MM.1S (cell line): ENCODE results near the gene COL24A1.
"Not testable (repeated sequence)": the region's sequence is repeated elsewhere in the genome, so short reads cannot be mapped to it uniquely, and the experiment has no call there.

ENCODE experiments used
- DNase-seq: peaks from one replicate; pipeline ENCODE4 v3.0.0-alpha.2; 2015
- H2AFZ ChIP-seq: fragments of 300-600 bp; sonication (generic); 2 replicates; pipeline ENCODE4 v1.6.0; 2016; ENCODE audit warnings: antibody characterized with exemption, low read length
- H3F3A ChIP-seq: fragments of 300-600 bp; sonication (generic); 2 replicates; pipeline ENCODE4 v1.6.1; 2016; ENCODE audit warnings: mild to moderate bottlenecking, antibody characterized with exemption, low read length, moderate library complexity, mixed read lengths; ENCODE audit not compliant: insufficient read depth
- H3K27ac ChIP-seq: fragments of 300-600 bp; sonication (generic); 2 replicates; pipeline ENCODE4 v1.5.1; 2016; ENCODE audit warnings: mild to moderate bottlenecking, low read length
- H3K27me3 ChIP-seq: fragments of 300-600 bp; sonication (generic); replicated peaks from 2 replicates; pipeline ENCODE4 v1.6.0; 2016; ENCODE audit warnings: low read length; ENCODE audit not compliant: insufficient read depth
- H3K36me3 ChIP-seq: fragments of 300-600 bp; sonication (generic); replicated peaks from 2 replicates; pipeline ENCODE4 v1.6.1; 2016; ENCODE audit warnings: mild to moderate bottlenecking, low read length, mixed read lengths; ENCODE audit not compliant: insufficient read depth
- H3K4me1 ChIP-seq: fragments of 300-600 bp; sonication (generic); 2 replicates; pipeline ENCODE4 v1.6.1; 2016; ENCODE audit warnings: low read length, mixed read lengths
- H3K4me2 ChIP-seq: fragments of 300-600 bp; sonication (generic); 2 replicates; pipeline ENCODE4 v1.6.0; 2016; ENCODE audit warnings: low read depth, low read length
- H3K4me3 ChIP-seq: fragments of 300-600 bp; sonication (generic); 2 replicates; pipeline ENCODE4 v1.5.1; 2016; ENCODE audit warnings: low read length, mixed read lengths
- H3K79me2 ChIP-seq: fragments of 300-600 bp; sonication (generic); 2 replicates; pipeline ENCODE4 v1.6.1; 2016; ENCODE audit warnings: mixed run types, low read length, mixed read lengths
- H3K9ac ChIP-seq: fragments of 300-600 bp; sonication (generic); 2 replicates; pipeline ENCODE4 v1.6.1; 2016; ENCODE audit warnings: low read length, mixed read lengths
- H3K9me2 ChIP-seq: fragments of 300-600 bp; sonication (generic); replicated peaks from 2 replicates; pipeline ENCODE4 v1.6.1; 2016; ENCODE audit warnings: mild to moderate bottlenecking, low read length, mixed read lengths; ENCODE audit not compliant: insufficient read depth
- H3K9me3 ChIP-seq: fragments of 300-600 bp; sonication (generic); replicated peaks from 2 replicates; pipeline ENCODE4 v1.6.1; 2016; ENCODE audit warnings: mild to moderate bottlenecking, low read length, mixed read lengths; ENCODE audit not compliant: insufficient read depth
- H4K20me1 ChIP-seq: fragments of 300-600 bp; sonication (generic); 2 replicates; pipeline ENCODE4 v1.6.1; 2016; ENCODE audit warnings: mild to moderate bottlenecking, low read length, moderate library complexity, mixed read lengths; ENCODE audit not compliant: insufficient read depth
- CTCF ChIP-seq: fragments of 300-600 bp; sonication (generic); IDR thresholded peaks from 2 replicates; pipeline ENCODE4 v1.5.1; 2016; ENCODE audit warnings: antibody characterized with exemption, low read length, mixed read lengths
- EZH2 ChIP-seq: fragments of 300-600 bp; sonication (generic); optimal IDR thresholded peaks from 2 replicates; pipeline ENCODE3; 2017; ENCODE audit warnings: low read depth, mild to moderate bottlenecking, antibody characterized with exemption, low read length, mixed read lengths
- EZH2phosphoT487 ChIP-seq: fragments of 300-600 bp; sonication (generic); IDR thresholded peaks from 2 replicates; pipeline ENCODE4 v1.6.1; 2018; ENCODE audit warnings: antibody characterized with exemption, low read length

Gene COL24A1

GRCh38 chr1:85743814-85744213 is 412.8 kb downstream of the COL24A1 start:
- Histone ChIP-seq H3K4me1 (no peaks in the 10 kb centered on the region), H3K27me3 (no peaks in the 10 kb centered on the region), H3K27ac (no peak overlapping the region), H3K79me2 (no peaks in the 10 kb centered on the region), H3F3A (no peaks in the 10 kb centered on the region), H3K36me3 (no peaks in the 10 kb centered on the region), H3K4me3 (no peak overlapping the region), H3K9ac (no peak overlapping the region), H4K20me1 (no peaks in the 10 kb centered on the region), H2AFZ (no peak overlapping the region), H3K4me2 (no peak overlapping the region), H3K9me3 (no peaks in the 10 kb centered on the region), H3K9me2 (no peaks in the 10 kb centered on the region)
- TF ChIP-seq EZH2 (no peak), CTCF (no peak), EZH2phosphoT487 (no peak)
- DNase-seq, result no peak

- no peaks in the 10 kb centered on the region for H4K20me1 ChIP-seq
- H3K36me3 ChIP-seq, result no peaks in the 10 kb centered on the region
- H2AFZ ChIP-seq, result no peak overlapping the region
- H3K27ac ChIP-seq, result no peak overlapping the region
- no peaks in the 10 kb centered on the region for H3K9me3 ChIP-seq
- no peak overlapping the region for H3K9ac ChIP-seq
- H3K4me3 ChIP-seq, result no peak overlapping the region
- no peak for DNase-seq
- no peaks in the 10 kb centered on the region for H3F3A ChIP-seq
- H3K27me3 ChIP-seq, result no peaks in the 10 kb centered on the region
- no peak overlapping the region for H3K4me2 ChIP-seq
- H3K9me2 ChIP-seq, result no peaks in the 10 kb centered on the region
- TF ChIP-seq CTCF (no peak), EZH2 (no peak), EZH2phosphoT487 (no peak)
- H3K79me2 ChIP-seq, result no peaks in the 10 kb centered on the region
- no peaks in the 10 kb centered on the region for H3K4me1 ChIP-seq
Measured at GRCh38 chr1:85734931-85735330, 421.6 kb downstream of the COL24A1 start.

- Histone ChIP-seq H3K4me3 (no peak overlapping the region), H3K27ac (no peak overlapping the region), H3F3A (no peaks in the 10 kb centered on the region), H3K9ac (no peak overlapping the region), H3K79me2 (no peaks in the 10 kb centered on the region), H3K4me1 (peaks cover 5% of the 10 kb centered on the region; the same call in 1 of the 2 replicates), H3K27me3 (no peaks in the 10 kb centered on the region), H3K4me2 (no peak overlapping the region), H3K9me2 (no peaks in the 10 kb centered on the region), H3K36me3 (no peaks in the 10 kb centered on the region), H4K20me1 (no peaks in the 10 kb centered on the region), H3K9me3 (no peaks in the 10 kb centered on the region), H2AFZ (no peak overlapping the region)
- TF ChIP-seq EZH2phosphoT487, result no peak
- no peak for TF ChIP-seq EZH2
- DNase-seq, result no peak
Measured at GRCh38 chr1:85718678-85719340, 437.8 kb downstream of the COL24A1 start.

- H3K9me3 ChIP-seq, H2AFZ ChIP-seq, H3K36me3 ChIP-seq, H3K4me2 ChIP-seq, H3K79me2 ChIP-seq, H3K9me2 ChIP-seq, H3K4me3 ChIP-seq, H3K9ac ChIP-seq, H3K27me3 ChIP-seq, H3K4me1 ChIP-seq, H3F3A ChIP-seq, H4K20me1 ChIP-seq: not testable (repeated sequence)
- H3K27ac ChIP-seq, result peak overlapping the region; percentile 13; the same call in 1 of the 2 replicates
- DNase-seq, result peak; percentile 72
Measured at GRCh38 chr1:85714418-85715114, 442.0 kb downstream of the COL24A1 start.
